ENCODE results near the gene LIMK2.
"Not testable (repeated sequence)": the region's sequence is repeated elsewhere in the genome, so short reads cannot be mapped to it uniquely, and the experiment has no call there.

Gene LIMK2

GRCh38 chr22:31212783-31213629 is 908 bp downstream of the LIMK2 start:
- no peak for FAIRE-seq

- no peak for FAIRE-seq
These were observed 3.0 kb downstream of the LIMK2 start for GRCh38 chr22:31215018-31215535.

- FAIRE-seq: no peak
These were observed 6.6 kb downstream of the LIMK2 start for GRCh38 chr22:31218565-31219262.

- FAIRE-seq: no peak
These were observed 9.0 kb downstream of the LIMK2 start for GRCh38 chr22:31221084-31221483.

- no peak for FAIRE-seq
These were observed 10.6 kb downstream of the LIMK2 start for GRCh38 chr22:31222736-31223135.

- no peak for FAIRE-seq
These were observed 11.7 kb downstream of the LIMK2 start for GRCh38 chr22:31223786-31224191.

GRCh38 chr22:31224691-31225090 is 12.6 kb downstream of the LIMK2 start:
- FAIRE-seq: not testable (repeated sequence)

GRCh38 chr22:31227186-31227585 is 15.1 kb downstream of the LIMK2 start:
- no peak for FAIRE-seq

GRCh38 chr22:31229402-31230079 is 17.4 kb downstream of the LIMK2 start:
- no peak for FAIRE-seq

GRCh38 chr22:31230155-31230870 is 18.2 kb downstream of the LIMK2 start:
- no peak for FAIRE-seq

- peak; percentile 23 for FAIRE-seq
These were observed 18.9 kb downstream of the LIMK2 start for GRCh38 chr22:31230871-31231621.

GRCh38 chr22:31233001-31233400 is 20.9 kb downstream of the LIMK2 start:
- no peak for FAIRE-seq

- FAIRE-seq: no peak
These were observed 23.0 kb downstream of the LIMK2 start for GRCh38 chr22:31235081-31235480.

- FAIRE-seq: not testable (repeated sequence)
These were observed 23.9 kb downstream of the LIMK2 start for GRCh38 chr22:31236044-31236443.

GRCh38 chr22:31238057-31238456 is 26.0 kb downstream of the LIMK2 start:
- no peak for FAIRE-seq

GRCh38 chr22:31239771-31240370 is 27.8 kb downstream of the LIMK2 start:
- no peak for FAIRE-seq

- FAIRE-seq: no peak
These were observed 29.1 kb downstream of the LIMK2 start for GRCh38 chr22:31241200-31241599.

- no peak for FAIRE-seq
These were observed 29.8 kb downstream of the LIMK2 start for GRCh38 chr22:31241936-31242335.

- FAIRE-seq: no peak
These were observed 31.4 kb downstream of the LIMK2 start for GRCh38 chr22:31243339-31244045.

GRCh38 chr22:31244046-31244942 is 32.2 kb downstream of the LIMK2 start:
- FAIRE-seq: no peak

Measured in A204.1 (cell line).